Keratinocyte (primary cell): ENCODE data around the gene PDZD2.

ENCODE experiments used
- CTCF ChIP-seq, 3 experiments: IDR thresholded peaks in 1 of 3; conservative IDR thresholded peaks in 1 of 3; optimal IDR thresholded peaks in 1 of 3; 2 replicates in 2 of 3; 3 replicates in 1 of 3; pipeline versions ENCODE3 to v1.5.1; 2011; ENCODE audit warnings: low read length in 3 of 3, mild to moderate bottlenecking in 3 of 3, moderate library complexity in 2 of 3, control low read depth in 1 of 3, inconsistent platforms in 1 of 3; ENCODE audit not compliant: insufficient read depth in 2 of 3; ENCODE audit errors: extremely low read depth in 1 of 3
- EZH2 ChIP-seq: IDR thresholded peaks from one replicate; pipeline ENCODE4 v1.6.1; 2012; ENCODE audit warnings: inconsistent platforms, mild to moderate bottlenecking, low read length, moderate library complexity

GRCh38 chr5:31982621-31983020 is 343.7 kb downstream of the PDZD2 start:
- TF ChIP-seq CTCF (optimal IDR thresholded peaks at IDR 0.05 in 1 of 3, IDR thresholded peaks at IDR 0.05 in 1 of 3, conservative IDR thresholded peaks at IDR 0.05 in 1 of 3; ENCODE audit: extremely low read depth in 1 of 3, insufficient read depth in 2 of 3, low read length in 3 of 3) = no peak
- no peak for TF ChIP-seq EZH2
